Mesodermal cell (in vitro differentiated cells): Measurements from ENCODE around the gene CACNA2D4.

Source experiments
- H3K27ac ChIP-seq: 2 replicates; pipeline ENCODE4 v1.7.0; 2013; ENCODE audit warnings: mild to moderate bottlenecking, low read depth, low read length, moderate library complexity; ENCODE audit not compliant: severe bottlenecking
- H3K36me3 ChIP-seq: 2 replicates; pipeline ENCODE4 v1.7.1; 2013; ENCODE audit warnings: mild to moderate bottlenecking, low read length, moderate library complexity; ENCODE audit not compliant: control insufficient read depth, insufficient read depth
- H3K4me1 ChIP-seq: one replicate; pipeline ENCODE4 v1.7.1; 2013; ENCODE audit warnings: mild to moderate bottlenecking, low read length; ENCODE audit not compliant: insufficient read depth, control insufficient read depth, poor library complexity, severe bottlenecking
- H3K4me3 ChIP-seq: 2 replicates; pipeline ENCODE4 v1.7.0; 2013; ENCODE audit warnings: low read length, control low read depth, mild to moderate bottlenecking; ENCODE audit not compliant: insufficient read depth, poor library complexity, severe bottlenecking; ENCODE audit errors: extremely low read depth
- H3K9me3 ChIP-seq: 2 replicates; pipeline ENCODE4 v1.7.1; 2013; ENCODE audit warnings: mild to moderate bottlenecking, low read length, moderate library complexity; ENCODE audit not compliant: control insufficient read depth
- WGBS, 2 experiments: methylation state at CpG; one replicate each; pipeline ENCODE4 v1.1.5; 2013; ENCODE audit warnings: missing lambda C conversion rate in 2 of 2; ENCODE audit not compliant: insufficient coverage in 2 of 2; 5-methylcytosine and 5-hydroxymethylcytosine counted together

The CACNA2D4 gene

DNA sequence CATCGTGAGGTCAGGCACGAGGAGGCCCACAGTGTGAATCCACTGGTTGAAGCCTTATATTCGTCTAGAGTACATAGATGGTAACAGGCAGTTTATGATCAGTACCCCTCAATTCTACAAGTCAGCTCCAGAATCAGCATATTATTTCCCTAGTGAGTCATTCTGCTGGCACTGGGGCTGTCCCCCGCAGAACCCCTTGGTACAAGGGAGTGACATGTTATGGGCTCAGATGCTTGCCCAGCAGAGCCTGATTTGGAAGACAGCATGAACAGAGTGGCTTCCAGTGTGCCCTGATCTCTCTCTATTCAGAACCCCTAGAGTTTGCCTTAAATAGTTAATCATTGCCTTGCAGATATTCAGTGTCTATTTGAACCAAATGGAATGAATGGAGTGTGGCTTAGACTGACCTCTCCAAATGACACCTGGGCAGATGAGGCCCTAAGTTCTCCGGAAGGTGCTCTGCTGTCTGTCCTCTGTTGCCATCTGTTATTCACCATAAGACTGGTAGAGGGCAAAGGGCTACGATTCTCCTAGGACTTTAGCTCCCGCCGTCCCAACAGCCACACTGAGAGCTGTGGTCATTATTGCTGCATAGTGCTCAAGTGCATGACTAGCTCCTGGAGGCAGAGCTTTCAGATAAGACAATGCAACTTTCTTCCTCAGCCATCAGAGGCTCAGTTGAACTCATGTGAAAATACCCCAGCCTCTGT lies 41.1 kb downstream of the CACNA2D4 start:
- H3K9me3 ChIP-seq, result no peaks in the 10 kb centered on the region
- H3K4me3 ChIP-seq, result no peak overlapping the region
- H3K36me3 ChIP-seq, result no peaks in the 10 kb centered on the region
- no peaks in the 10 kb centered on the region for H3K4me1 ChIP-seq
- H3K27ac ChIP-seq, result no peak overlapping the region
- 92 to 98% methylated on average over 5 to 7 of the region's 8 CpGs for WGBS, 2 experiments

DNA sequence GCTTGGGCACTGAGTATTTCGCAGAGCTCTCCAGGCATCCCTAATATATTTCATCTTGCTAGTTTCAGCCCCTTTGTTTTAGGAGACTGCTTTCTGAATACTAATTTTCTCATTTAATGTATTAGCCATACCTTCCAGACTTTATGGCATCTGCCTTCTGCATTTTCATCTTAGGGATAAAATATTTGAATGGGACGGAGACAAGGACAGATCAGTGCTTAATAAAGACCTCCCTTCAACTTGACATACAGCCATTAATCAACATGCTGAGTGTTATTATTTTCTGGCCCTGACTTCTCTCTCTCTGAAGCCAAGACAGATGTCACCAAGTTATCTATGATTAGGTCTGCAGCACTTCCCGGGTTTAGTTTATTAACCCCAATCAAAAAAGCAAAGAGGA lies 42.4 kb downstream of the CACNA2D4 start:
- Histone ChIP-seq H3K27ac (no peak overlapping the region), H3K4me3 (no peak overlapping the region)
- 100% methylated on average over 1 of the region's 3 CpGs for WGBS, 2 experiments

DNA sequence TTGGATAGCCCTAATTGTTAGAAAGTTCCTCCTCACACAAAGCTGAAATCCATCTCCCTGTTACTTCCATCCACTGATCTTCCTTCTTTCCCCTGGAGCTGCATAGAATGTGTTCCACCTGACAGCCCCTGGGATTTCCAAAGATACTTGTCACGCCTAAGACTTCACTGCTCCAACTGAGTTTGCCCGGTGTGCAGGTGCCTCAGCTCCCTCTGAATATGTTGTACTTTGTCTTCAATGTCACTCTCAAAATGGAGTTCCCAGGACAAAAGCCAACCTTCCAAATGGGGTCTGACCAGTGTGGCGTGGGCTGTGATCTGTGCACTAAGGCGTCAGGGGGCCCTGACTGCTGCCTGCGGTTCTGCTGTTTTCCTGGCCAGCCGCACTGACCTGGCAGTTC lies 42.8 kb downstream of the CACNA2D4 start:
- Histone ChIP-seq H3K9me3 (no peaks in the 10 kb centered on the region), H3K27ac (no peak overlapping the region), H3K4me3 (no peak overlapping the region), H3K4me1 (no peaks in the 10 kb centered on the region), H3K36me3 (no peaks in the 10 kb centered on the region)
- 88 to 94% methylated on average over 6 of the region's 6 CpGs for WGBS, 2 experiments

More for the DNA sequence above, 42.4 kb downstream of the CACNA2D4 start:
- H3K4me1 ChIP-seq, result no peaks in the 10 kb centered on the region
- H3K9me3 ChIP-seq, result no peaks in the 10 kb centered on the region
- H3K36me3 ChIP-seq, result no peaks in the 10 kb centered on the region

DNA sequence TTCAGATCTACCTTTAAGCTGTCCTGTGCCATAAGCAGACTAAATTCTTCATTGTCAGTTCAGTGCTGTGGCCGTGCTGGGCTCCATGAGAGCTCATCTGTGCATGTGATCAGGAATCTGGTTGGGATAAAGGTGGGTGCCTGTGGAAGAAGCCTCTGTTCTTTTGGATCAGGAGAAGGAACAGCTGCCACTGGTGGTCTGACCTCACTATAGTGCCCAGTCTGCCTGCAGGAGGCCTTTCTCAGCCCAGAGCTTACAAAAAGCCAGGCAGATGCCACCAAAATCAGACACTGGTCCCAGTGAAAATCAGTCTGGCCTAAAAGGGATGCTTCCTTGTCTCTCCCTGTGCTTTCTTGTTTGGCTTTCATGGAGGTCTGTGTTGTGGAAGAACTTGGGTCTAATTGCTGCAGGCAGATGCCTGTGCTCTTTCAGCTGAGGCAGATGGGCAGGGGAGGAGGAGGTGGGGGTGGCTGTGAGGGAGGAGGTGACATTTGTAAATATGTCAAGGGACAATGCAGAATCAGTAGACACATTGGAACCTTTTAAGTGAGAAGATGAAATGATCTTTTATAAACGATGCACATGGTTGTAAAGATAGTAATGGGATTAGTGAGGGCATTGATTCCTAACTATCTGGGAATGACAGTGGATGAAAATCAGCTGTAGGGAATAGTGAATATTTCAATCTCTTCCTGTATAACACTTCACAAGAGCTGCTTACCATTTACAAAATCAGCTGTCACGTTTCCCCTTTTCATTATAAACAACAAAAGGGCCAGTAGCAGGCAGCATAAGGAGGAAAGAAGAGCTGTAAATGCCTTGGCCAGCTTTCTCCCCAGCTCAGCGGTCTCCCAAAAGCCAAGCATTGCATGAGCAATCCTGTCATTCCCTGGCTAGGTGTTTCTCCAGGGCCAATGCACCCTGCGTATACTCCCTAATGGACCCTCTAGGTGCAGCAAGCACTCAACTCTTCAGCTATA lies 44.6 kb downstream of the CACNA2D4 start:
- 90 to 96% methylated on average over 4 of the region's 5 CpGs for WGBS, 2 experiments
- Histone ChIP-seq H3K27ac (no peak overlapping the region), H3K9me3 (peaks cover 6% of the 10 kb centered on the region), H3K36me3 (no peaks in the 10 kb centered on the region), H3K4me1 (peaks cover 5% of the 10 kb centered on the region), H3K4me3 (no peak overlapping the region)

DNA sequence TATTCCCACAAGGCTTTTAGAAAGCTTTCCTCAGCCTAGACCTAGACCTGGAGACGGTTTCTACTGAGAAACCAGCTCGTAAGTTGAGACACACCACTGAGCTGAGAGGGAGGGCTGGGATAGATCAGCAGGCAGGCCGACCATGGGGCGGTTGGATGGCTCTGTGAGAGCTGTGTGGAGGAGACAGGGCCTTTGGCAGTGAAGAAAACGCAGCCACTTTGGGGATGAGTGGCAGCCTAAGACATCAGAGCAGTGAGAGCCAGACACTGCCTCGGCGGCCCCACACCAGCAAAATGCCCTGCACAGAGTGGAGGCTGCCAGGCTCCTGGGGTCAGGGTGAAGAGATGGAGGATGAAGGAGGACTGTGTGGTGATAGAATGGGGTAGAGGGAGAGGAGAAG lies 46.0 kb downstream of the CACNA2D4 start:
- Histone ChIP-seq H3K9me3 (peaks cover 12% of the 10 kb centered on the region), H3K4me1 (peaks cover 5% of the 10 kb centered on the region), H3K27ac (no peak overlapping the region), H3K4me3 (no peak overlapping the region), H3K36me3 (no peaks in the 10 kb centered on the region)
- WGBS, 2 experiments, result 85 to 87% methylated on average over 7 of the region's 7 CpGs

DNA sequence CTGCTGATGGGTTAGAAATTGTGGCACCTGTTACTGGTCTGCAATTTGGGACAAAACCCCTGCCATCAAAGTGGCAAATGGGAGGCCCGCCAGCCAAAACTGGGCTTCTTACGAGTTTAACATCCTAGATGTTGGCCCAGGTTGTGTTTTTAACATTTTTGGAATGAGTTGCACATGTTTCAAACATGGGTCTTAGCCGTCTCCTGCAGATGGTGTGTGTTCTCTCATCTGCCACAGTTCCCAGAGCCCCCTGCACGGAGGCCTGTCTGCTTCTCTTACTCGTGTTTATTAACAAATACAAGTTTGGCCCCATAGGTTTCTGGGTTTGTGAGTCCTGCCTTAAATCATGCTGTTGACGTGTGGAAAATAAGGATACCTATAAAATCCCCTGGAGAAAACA lies 46.5 kb downstream of the CACNA2D4 start:
- no peaks in the 10 kb centered on the region for H3K36me3 ChIP-seq
- H3K4me3 ChIP-seq, result no peak overlapping the region
- no peak overlapping the region for H3K27ac ChIP-seq
- 87 to 93% methylated on average over 4 of the region's 6 CpGs for WGBS, 2 experiments
- peaks cover 12% of the 10 kb centered on the region for H3K9me3 ChIP-seq
- H3K4me1 ChIP-seq, result peaks cover 5% of the 10 kb centered on the region

DNA sequence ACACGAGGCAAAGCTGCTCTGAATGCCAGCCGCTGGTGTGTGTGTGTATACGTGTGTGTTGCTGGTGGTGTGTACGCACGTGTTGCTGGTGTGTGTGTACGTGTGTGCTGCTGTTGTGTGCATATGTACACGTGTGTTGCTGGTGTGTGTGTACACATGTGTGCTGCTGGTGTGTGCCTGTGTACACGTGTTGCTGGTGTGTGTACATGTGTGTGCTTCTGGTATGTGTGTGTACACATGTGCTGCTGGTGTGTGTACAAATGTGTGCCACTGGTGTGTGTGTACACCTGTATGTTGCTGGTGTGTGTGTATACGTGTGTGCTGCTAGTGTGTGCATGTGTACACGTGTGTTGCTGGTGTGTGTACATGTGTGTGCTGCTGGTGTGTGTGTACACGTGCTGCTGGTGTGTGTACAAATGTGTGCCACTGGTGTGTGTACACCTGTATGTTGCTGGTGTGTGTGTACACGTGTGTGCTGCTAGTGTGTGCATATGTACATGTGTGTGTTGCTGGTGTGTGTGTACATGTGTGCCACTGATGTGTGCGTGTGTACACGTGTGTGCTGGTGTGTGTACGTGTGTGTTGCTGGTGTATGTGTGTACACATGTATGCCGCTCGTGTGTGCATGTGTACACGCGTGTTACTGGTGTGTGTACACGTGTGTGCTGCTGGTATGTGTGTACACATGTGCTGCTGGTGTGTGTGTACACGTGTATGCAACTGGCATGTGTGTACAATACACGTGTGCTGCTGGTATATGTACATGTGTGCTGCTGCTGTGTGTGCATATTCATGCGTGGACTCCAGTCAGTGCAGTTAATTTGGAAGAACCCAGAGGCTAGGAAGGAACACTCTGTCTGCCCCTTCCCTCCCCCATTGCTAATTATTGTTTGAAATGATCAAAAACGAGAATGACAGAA lies 47.2 kb downstream of the CACNA2D4 start:
- Histone ChIP-seq H3K4me3 (no peak overlapping the region), H3K4me1 (peaks cover 5% of the 10 kb centered on the region), H3K36me3 (no peaks in the 10 kb centered on the region), H3K9me3 (peaks cover 12% of the 10 kb centered on the region), H3K27ac (no peak overlapping the region)
- WGBS, 2 experiments, result 93% methylated on average over 17 to 23 of the region's 24 CpGs

DNA sequence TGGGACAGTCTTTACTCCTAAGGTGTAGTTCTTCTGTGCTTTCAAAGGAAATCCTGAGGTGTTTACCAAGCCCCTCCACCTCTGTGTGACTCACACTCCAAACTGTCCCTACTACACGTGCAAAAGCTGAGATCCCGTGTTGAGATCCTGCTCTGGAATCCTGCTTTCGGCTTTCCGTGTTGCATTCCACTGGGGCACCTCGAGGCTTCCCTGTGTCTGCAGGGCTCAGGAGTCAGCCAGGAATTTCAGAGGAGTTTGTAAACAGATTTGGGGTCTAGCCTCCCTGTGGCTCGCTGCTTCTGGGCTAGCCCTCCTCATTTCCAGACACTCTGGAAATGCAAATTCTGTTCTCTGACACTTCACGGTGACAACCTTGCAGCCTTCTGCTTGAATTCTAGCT lies 48.4 kb downstream of the CACNA2D4 start:
- no peak overlapping the region for H3K27ac ChIP-seq
- WGBS, 2 experiments, result 39 to 67% methylated on average over 5 to 7 of the region's 7 CpGs
- no peaks in the 10 kb centered on the region for H3K36me3 ChIP-seq
- H3K4me1 ChIP-seq, result peaks cover 5% of the 10 kb centered on the region
- H3K9me3 ChIP-seq, result peaks cover 12% of the 10 kb centered on the region
- H3K4me3 ChIP-seq, result no peak overlapping the region

DNA sequence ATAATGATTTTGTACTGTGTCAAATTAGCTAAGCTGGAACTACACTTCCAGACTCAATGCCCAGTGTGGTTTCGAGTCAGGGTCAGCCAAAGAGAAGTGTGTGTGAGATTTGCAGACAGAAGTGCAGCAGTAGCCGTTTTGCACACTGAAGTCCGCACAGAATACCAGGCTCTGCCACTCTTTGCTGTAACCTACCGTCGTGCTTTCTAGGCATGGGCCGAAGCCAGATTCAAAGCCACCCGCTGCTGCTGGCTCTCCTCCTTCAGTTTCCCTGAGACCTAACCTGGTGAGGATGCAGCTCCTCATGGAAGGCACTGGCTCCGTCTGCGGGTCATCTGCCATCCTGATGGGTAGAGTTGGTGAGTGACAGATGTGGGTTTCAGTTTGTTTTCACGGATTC lies 49.3 kb downstream of the CACNA2D4 start:
- Histone ChIP-seq H3K27ac (no peak overlapping the region), H3K36me3 (no peaks in the 10 kb centered on the region), H3K9me3 (peaks cover 12% of the 10 kb centered on the region), H3K4me3 (no peak overlapping the region), H3K4me1 (peaks cover 5% of the 10 kb centered on the region)
- 84 to 98% methylated on average over 7 to 8 of the region's 10 CpGs for WGBS, 2 experiments

DNA sequence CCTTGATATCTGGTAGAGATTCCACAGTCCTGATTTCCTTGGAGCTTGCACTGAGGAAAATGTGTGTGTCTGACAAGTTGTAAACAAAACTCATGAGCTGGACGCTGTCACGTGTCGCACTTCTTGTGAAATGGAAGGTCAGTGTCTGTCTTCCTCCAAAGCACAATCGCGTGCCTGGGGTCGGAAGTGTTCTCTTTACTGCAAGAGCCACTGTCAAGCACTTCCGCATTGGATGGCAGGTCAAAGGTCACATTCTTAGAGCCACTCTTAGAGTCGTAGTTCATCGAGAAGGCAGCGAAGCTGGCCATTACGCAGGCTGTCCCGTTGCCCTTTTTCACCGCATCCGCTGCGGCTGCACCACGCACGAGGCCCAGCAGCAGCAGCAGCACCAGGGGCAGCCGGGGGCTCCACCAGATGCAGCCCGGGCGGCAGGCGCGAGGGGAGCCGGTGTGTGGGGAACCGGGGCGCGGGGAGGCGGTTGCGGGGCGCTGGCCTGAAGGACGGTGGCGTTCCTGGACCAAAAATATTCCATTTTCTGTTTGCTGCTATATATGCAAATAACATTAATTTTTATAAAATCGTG lies 53.1 kb downstream of the CACNA2D4 start:
- WGBS, 2 experiments, result 91 to 93% methylated on average over 20 to 23 of the region's 32 CpGs
- Histone ChIP-seq H3K4me3 (no peak overlapping the region), H3K4me1 (peaks cover 5% of the 10 kb centered on the region), H3K27ac (no peak overlapping the region), H3K9me3 (peaks cover 12% of the 10 kb centered on the region), H3K36me3 (no peaks in the 10 kb centered on the region)
